Measurements from ENCODE around the gene CDH4.

GRCh38 chr20:61594198-61594597 is 342.1 kb downstream of the CDH4 start:
- TF ChIP-seq, protein P1, sequence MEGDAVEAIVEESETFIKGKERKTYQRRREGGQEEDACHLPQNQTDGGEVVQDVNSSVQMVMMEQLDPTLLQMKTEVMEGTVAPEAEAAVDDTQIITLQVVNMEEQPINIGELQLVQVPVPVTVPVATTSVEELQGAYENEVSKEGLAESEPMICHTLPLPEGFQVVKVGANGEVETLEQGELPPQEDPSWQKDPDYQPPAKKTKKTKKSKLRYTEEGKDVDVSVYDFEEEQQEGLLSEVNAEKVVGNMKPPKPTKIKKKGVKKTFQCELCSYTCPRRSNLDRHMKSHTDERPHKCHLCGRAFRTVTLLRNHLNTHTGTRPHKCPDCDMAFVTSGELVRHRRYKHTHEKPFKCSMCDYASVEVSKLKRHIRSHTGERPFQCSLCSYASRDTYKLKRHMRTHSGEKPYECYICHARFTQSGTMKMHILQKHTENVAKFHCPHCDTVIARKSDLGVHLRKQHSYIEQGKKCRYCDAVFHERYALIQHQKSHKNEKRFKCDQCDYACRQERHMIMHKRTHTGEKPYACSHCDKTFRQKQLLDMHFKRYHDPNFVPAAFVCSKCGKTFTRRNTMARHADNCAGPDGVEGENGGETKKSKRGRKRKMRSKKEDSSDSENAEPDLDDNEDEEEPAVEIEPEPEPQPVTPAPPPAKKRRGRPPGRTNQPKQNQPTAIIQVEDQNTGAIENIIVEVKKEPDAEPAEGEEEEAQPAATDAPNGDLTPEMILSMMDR (IDR thresholded peaks at IDR 0.05) = no peak
- TF ChIP-seq ZFX (IDR thresholded peaks at IDR 0.05; ENCODE audit: borderline replicate concordance) = no peak
